Subcutaneous abdominal adipose tissue (tissue), 5 donors: Measurements from ENCODE around the gene CAPRIN1.

Source experiments
- H3K27ac ChIP-seq: one replicate; pipeline ENCODE4 v1.7.0; 2013; ENCODE audit warnings: low read depth, mild to moderate bottlenecking, inconsistent platforms, low read length, moderate library complexity
- H3K27me3 ChIP-seq, 5 donors: one replicate each; pipeline ENCODE4 v1.7.0; 2013; ENCODE audit warnings: low read length in 5 of 5, inconsistent platforms in 1 of 5; ENCODE audit not compliant: control insufficient read depth in 5 of 5, insufficient read depth in 4 of 5
- H3K36me3 ChIP-seq, 5 donors: one replicate each; pipeline ENCODE4 v1.7.0; 2013; ENCODE audit warnings: low read length in 5 of 5; ENCODE audit not compliant: control insufficient read depth in 5 of 5, insufficient read depth in 5 of 5
- H3K4me1 ChIP-seq, 5 donors: one replicate each; pipeline ENCODE4 v1.7.0; 2013; ENCODE audit warnings: low read length in 5 of 5, mild to moderate bottlenecking in 3 of 5, moderate library complexity in 1 of 5; ENCODE audit not compliant: control insufficient read depth in 5 of 5, insufficient read depth in 5 of 5
- H3K4me3 ChIP-seq, 5 donors: one replicate each; pipeline ENCODE4 v1.7.0; 2013; ENCODE audit warnings: low read length in 5 of 5, low read depth in 1 of 5
- H3K9ac ChIP-seq, 5 donors: one replicate each; pipeline ENCODE4 v1.7.0; 2013; ENCODE audit warnings: low read length in 5 of 5, mild to moderate bottlenecking in 4 of 5, moderate library complexity in 3 of 5
- H3K9me3 ChIP-seq, 5 donors: one replicate each; pipeline ENCODE4 v1.7.0; 2013; ENCODE audit warnings: low read length in 5 of 5; ENCODE audit not compliant: control insufficient read depth in 5 of 5
- donor health status: healthy.
- donor health status: healthy.
- donor health status: healthy.
- donor health status: healthy.
- donor health status: healthy.

Gene CAPRIN1

DNA sequence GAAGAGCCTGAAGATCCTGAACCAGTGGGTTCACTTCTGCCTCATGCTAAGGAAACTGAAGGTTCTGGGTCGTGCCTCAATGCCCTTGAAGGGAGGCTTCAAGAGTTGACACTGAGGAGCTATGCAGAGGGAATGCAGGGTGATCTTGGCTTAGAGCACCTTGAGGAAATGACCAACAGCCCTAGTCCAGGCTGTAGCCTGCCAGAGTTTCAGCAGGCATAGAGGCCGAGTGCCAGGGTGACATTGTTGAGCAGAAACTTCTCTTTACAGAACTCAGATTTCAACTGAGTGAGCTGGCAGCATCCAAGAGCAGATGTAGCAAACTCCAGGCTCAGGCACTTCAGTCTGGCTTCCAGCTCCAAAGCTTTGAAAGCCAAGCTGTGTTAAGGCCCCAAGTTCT is 23.1 kb upstream of the CAPRIN1 start:
- Histone ChIP-seq H3K27me3 (no peaks in the 10 kb centered on the region), H3K4me3 (no peak overlapping the region), H3K9ac (no peak overlapping the region), H3K36me3 (no peaks in the 10 kb centered on the region), H3K9me3 (no peaks in the 10 kb centered on the region), H3K27ac (no peak overlapping the region), H3K4me1 (peaks cover 0 to 8% (median 4%) of the 10 kb centered on the region in 5 donors)

DNA sequence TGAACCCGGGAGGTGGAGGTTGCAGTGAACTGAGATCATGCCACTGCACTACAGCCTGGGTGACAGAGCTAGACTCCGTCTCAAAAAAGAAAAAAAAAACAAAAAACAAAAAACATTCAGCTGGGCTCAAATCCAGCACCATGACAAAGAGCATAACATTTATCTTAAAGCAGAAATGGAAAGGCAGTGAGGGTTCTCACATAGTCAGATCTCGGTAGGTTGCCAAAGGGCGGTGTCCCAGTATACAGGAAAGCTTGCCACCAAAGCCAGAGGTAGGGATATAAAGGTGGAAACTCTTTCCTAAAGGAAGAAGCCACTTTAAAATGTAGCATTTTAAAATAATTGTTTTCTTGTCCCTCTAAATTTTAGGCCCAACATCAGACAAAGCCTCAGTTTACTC is 22.4 kb upstream of the CAPRIN1 start:
- Histone ChIP-seq H3K4me1 (peaks cover 0 to 8% (median 4%) of the 10 kb centered on the region in 5 donors), H3K27ac (no peak overlapping the region), H3K4me3 (no peak overlapping the region), H3K36me3 (no peaks in the 10 kb centered on the region), H3K9ac (no peak overlapping the region), H3K9me3 (no peaks in the 10 kb centered on the region), H3K27me3 (no peaks in the 10 kb centered on the region)

DNA sequence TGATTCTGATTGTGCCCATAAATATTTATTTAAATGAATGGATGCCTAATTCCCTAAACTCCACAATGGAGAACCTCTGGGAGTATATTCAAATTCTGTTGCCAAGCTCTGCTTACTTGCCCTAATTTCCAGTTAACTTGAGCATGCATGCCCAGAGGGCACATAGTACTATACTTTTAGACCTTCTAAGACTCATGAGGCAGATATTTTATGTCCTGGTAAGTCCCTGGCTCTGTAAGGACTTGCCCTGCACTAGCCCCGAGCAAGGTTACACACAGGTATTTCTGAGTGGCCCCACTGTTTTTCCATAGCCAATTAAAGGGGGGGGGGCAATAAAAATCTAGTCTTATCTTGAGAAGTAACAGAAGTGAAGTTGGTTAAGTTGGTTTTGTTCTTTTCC is 21.1 kb upstream of the CAPRIN1 start:
- no peaks in the 10 kb centered on the region for H3K36me3 ChIP-seq
- H3K4me3 ChIP-seq: no peak overlapping the region
- peaks cover 0 to 8% (median 4%) of the 10 kb centered on the region in 5 donors for H3K4me1 ChIP-seq
- no peaks in the 10 kb centered on the region for H3K9me3 ChIP-seq
- no peak overlapping the region for H3K27ac ChIP-seq
- H3K9ac ChIP-seq: no peak overlapping the region
- H3K27me3 ChIP-seq: no peaks in the 10 kb centered on the region

DNA sequence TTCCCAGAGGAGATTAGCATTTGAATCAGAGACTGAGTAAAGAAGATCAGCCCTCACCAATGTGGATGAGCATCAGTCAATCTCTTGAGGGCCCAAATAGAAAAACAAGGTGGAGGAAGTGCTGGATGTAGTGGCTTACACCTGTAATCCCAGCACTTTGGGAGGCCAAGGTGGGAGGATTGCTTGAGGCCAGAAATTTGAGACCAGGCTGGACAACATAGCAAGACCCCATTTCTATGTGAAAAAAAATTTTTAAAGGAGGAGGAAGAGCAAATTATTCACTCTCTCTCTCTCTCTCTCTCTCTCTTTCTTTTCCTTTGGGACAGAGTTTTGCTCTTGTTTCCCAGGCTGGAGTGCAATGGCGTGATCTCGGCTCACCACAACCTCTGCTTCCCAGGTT is 18.1 kb upstream of the CAPRIN1 start:
- H3K4me1 ChIP-seq: peaks cover 0 to 2% (median 0%) of the 10 kb centered on the region in 5 donors
- no peak overlapping the region for H3K27ac ChIP-seq
- no peaks in the 10 kb centered on the region for H3K36me3 ChIP-seq
- H3K4me3 ChIP-seq: no peak overlapping the region
- H3K27me3 ChIP-seq: peaks cover 0 to 2% (median 0%) of the 10 kb centered on the region in 5 donors
- H3K9ac ChIP-seq: no peak overlapping the region
- H3K9me3 ChIP-seq: no peaks in the 10 kb centered on the region

DNA sequence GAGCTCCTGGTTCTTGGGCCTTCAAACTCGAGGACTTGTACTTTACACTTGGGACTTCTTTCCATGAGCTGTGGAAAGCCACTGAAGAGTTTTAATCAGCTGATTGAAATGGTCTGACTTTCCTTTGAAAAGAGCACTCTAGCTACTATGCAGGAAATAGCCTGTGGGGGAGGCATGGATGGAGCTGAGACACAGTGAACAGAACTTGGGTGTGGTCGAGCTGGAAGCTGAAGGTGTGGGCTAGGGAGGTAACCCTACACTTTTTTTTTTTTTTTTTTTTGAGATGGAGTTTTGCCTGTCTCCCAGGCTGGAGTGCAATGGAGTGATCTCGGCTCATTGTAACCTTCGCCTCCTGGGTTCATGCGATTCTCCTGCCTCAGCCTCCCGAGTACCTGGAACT is 17.5 kb upstream of the CAPRIN1 start:
- no peak overlapping the region for H3K9ac ChIP-seq
- H3K36me3 ChIP-seq: no peaks in the 10 kb centered on the region
- peaks cover 0 to 2% (median 0%) of the 10 kb centered on the region in 5 donors for H3K27me3 ChIP-seq
- no peaks in the 10 kb centered on the region for H3K9me3 ChIP-seq
- no peak overlapping the region for H3K4me3 ChIP-seq
- H3K27ac ChIP-seq: no peak overlapping the region
- H3K4me1 ChIP-seq: no peaks in the 10 kb centered on the region

DNA sequence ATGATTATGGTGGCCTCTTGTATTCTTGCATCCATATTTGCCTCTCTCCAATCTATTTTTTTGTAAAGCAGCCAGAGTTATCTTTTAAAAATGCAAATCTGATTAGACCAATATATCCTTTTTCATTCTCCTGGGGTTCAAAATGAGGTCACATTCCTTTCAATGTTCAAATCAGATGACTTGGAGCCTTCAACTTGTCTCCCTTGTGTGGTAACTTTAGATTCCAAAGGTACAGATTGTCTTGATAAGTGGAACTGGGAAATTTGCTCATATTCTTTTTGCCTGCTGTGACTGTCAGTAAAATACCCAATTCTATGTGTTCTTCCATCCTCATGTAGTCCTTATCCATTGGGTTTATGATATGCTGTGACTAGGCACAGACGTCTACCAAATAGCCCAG is 15.1 kb upstream of the CAPRIN1 start:
- no peak overlapping the region for H3K27ac ChIP-seq
- no peak overlapping the region for H3K4me3 ChIP-seq
- H3K9me3 ChIP-seq: no peaks in the 10 kb centered on the region

DNA sequence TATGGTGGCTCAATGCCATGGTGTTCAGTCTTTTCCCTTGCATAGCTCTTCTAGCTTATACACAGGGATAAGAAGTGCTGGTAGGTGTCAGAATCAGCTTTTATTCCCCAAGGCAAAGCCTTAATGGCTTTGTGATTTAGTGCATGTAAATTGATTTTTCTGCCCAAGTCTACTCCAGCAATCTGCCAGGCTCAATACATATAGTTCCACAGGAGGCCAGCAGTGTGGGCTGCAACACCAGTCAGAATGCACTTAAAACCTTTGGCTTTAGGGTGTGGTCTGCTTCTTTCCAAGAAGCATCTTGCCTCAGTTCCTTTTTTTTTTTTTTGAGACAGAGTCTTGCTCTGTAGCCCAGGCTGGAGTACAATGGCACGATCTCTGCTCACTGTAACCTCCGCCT is 14.5 kb upstream of the CAPRIN1 start:
- Histone ChIP-seq H3K9me3 (no peaks in the 10 kb centered on the region), H3K4me1 (no peaks in the 10 kb centered on the region), H3K27ac (no peak overlapping the region), H3K36me3 (no peaks in the 10 kb centered on the region), H3K9ac (no peak overlapping the region), H3K4me3 (no peak overlapping the region), H3K27me3 (peaks cover 0 to 2% (median 0%) of the 10 kb centered on the region in 5 donors)

More for the DNA sequence above, 15.1 kb upstream of the CAPRIN1 start:
- Histone ChIP-seq H3K4me1 (no peaks in the 10 kb centered on the region), H3K9ac (no peak overlapping the region), H3K27me3 (peaks cover 0 to 2% (median 0%) of the 10 kb centered on the region in 5 donors), H3K36me3 (no peaks in the 10 kb centered on the region)

DNA sequence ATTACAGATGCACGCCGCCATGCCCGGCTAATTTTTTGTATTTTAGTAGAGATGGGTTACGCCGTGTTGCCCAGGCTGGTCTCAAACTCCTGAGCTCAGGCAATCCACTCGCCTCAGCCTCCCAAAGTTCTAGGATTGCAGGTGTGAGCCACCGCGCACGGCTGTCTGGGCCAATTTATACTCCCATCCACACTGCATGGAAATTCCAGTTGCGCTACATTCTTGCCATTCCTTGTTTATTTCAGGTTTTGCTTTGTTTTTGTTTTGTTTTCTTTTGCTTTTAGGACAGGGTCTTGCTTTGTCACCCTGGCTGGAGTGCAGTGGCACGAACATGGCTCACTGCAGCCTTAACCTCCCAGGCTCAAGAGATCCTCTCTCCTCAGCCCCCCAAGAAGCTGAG is 11.0 kb upstream of the CAPRIN1 start:
- no peaks in the 10 kb centered on the region for H3K36me3 ChIP-seq
- H3K27me3 ChIP-seq: peaks cover 0 to 2% (median 0%) of the 10 kb centered on the region in 5 donors
- no peaks in the 10 kb centered on the region for H3K4me1 ChIP-seq
- H3K9me3 ChIP-seq: no peaks in the 10 kb centered on the region
- no peak overlapping the region for H3K9ac ChIP-seq
- no peak overlapping the region for H3K4me3 ChIP-seq
- H3K27ac ChIP-seq: no peak overlapping the region

DNA sequence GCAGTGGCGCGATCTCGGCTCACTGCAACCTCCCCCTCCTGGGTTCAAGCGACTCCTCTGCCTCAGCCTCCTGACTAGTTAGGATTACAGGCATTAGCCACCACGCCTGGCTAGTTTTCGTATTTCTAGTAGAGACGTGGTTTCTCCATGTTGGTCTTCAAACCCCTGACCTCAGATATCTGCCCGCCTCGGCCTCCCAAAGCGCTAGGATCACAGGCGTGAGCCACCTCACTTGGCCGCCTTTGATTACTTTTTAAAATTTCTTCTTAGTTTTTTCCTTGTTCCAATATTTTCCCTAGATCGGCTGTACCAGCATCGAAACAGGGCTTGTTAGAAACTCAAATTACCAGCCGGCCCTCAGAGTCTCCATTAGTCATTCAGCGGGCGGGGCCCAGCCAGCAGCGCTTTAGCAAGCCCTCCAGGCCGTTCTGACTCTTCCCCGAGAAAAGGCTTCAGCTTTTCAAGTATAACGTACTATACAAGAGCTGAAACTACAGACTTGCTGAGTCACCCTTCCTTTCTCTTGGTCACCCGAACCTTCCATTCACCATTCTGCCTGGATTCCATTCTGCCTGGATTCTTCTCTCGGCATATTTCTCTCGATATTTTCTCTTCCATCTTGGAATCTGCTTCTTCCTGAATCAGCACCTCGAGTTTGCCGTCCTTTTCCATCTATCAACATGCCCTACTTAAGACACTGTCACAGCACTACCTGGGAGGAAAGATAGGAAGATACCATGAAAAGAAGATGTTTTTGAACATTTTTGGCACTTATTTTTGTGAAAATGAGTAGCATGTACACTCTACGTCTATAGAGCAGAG is 6.7 kb upstream of the CAPRIN1 start:
- Histone ChIP-seq H3K36me3 (no peaks in the 10 kb centered on the region), H3K27me3 (no peaks in the 10 kb centered on the region), H3K4me1 (peaks cover 0 to under 1% (median 0%) of the 10 kb centered on the region in 5 donors), H3K9ac (no peak overlapping the region), H3K27ac (no peak overlapping the region), H3K4me3 (peak overlapping the region in 2 of 5 donors; percentile 9 to 61), H3K9me3 (no peaks in the 10 kb centered on the region)

DNA sequence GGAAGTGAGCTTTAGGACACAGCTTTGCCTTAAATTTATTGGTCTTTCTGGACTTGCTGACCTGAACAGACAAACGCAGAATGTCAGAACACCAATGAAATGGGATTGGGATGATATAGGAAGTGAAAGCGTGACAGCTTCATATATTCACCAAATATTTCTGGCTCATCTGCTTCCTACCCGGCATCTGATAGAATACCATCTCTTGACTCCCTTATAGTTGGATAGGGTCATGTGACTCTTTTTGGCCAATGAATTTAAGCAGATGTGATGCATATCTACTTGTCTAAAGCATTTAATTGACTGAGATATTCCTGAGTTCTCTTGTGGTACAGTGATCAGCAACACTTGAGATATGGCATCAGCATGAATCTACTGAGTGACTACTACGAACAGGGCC is 2.5 kb upstream of the CAPRIN1 start:
- Histone ChIP-seq H3K4me1 (peaks cover 0 to 26% (median 23%) of the 10 kb centered on the region in 5 donors), H3K9ac (no peak overlapping the region), H3K27me3 (no peaks in the 10 kb centered on the region)

More for the DNA sequence above, 2.5 kb upstream of the CAPRIN1 start:
- H3K9me3 ChIP-seq: no peaks in the 10 kb centered on the region
- H3K36me3 ChIP-seq: no peaks in the 10 kb centered on the region
- H3K27ac ChIP-seq: no peak overlapping the region
- no peak overlapping the region for H3K4me3 ChIP-seq
